ENCODE data around the gene ATP5MC2.

DNA sequence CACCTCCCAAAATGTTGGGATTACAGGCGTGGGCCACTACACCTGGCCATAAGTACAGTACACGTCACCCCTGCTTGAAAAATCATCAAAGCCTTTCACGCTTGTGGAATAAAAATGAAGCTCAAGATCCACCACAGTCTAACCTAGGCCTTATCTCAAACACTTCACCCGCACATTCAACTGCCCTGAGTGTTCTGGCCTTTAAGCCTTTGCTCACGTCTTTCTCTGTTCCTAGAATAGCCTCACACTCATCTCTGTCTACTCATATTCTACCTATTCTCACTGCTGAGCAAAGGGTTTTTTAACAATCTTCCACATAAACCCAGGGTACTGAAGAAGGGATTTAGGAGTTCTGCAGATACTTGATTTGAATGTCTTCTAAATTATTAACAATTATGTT is 41.4 kb upstream of the ATP5MC2 start:
- TF ChIP-seq, protein P1, sequence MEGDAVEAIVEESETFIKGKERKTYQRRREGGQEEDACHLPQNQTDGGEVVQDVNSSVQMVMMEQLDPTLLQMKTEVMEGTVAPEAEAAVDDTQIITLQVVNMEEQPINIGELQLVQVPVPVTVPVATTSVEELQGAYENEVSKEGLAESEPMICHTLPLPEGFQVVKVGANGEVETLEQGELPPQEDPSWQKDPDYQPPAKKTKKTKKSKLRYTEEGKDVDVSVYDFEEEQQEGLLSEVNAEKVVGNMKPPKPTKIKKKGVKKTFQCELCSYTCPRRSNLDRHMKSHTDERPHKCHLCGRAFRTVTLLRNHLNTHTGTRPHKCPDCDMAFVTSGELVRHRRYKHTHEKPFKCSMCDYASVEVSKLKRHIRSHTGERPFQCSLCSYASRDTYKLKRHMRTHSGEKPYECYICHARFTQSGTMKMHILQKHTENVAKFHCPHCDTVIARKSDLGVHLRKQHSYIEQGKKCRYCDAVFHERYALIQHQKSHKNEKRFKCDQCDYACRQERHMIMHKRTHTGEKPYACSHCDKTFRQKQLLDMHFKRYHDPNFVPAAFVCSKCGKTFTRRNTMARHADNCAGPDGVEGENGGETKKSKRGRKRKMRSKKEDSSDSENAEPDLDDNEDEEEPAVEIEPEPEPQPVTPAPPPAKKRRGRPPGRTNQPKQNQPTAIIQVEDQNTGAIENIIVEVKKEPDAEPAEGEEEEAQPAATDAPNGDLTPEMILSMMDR (IDR thresholded peaks at IDR 0.05; ENCODE audit: borderline replicate concordance, extremely low read depth, low read length, poor library complexity, severe bottlenecking), result no peak
- TF ChIP-seq EZH2 (IDR thresholded peaks at IDR 0.05; ENCODE audit: borderline replicate concordance, low read depth, low read length, severe bottlenecking), result no peak
